A673 (cell line): ENCODE measurements around the gene TMEM43. TPM values are rescaled to one million over a fixed set of nuclear protein-coding genes. Genes with fewer than 3 reads are reported as not detected.
"Not testable (repeated sequence)": the region's sequence is repeated elsewhere in the genome, so short reads cannot be mapped to it uniquely, and the experiment has no call there.

Experiments
- BruUV-seq: library from RNA; stranded (reverse); fragments of 400-500 nt; replicated peaks from 2 replicates; lab custom pipeline; 2021; lab: Mats Ljungman, UMichigan
- CTCF ChIA-PET: fragments of 300-600 bp; sonication (Branson Sonifier 250); formaldehyde crosslinking; loops from one replicate; lab custom pipeline; 2022; ENCODE audit warnings: antibody characterized with exemption; lab: Charles Lee
- POLR2A ChIA-PET: fragments of 300-600 bp; sonication (Branson Sonifier 250); formaldehyde crosslinking; loops from one replicate; lab custom pipeline; 2022; ENCODE audit warnings: antibody characterized with exemption; ENCODE audit not compliant: low non-redundant PET; lab: Charles Lee
- DNase-seq: peaks from one replicate; pipeline ENCODE4 v3.0.0-alpha.2; 2015; ENCODE audit warnings: low spot score
- H3K27ac ChIP-seq: fragments of 200-600 bp; sonication (generic); 2 replicates; pipeline ENCODE4 v1.5.1; 2016; ENCODE audit warnings: mixed run types, low read depth, mild to moderate bottlenecking, mixed read lengths, antibody characterized with exemption, low read length; ENCODE audit not compliant: poor library complexity, severe bottlenecking
- H3K27me3 ChIP-seq: fragments of 200-600 bp; sonication (generic); replicated peaks from 2 replicates; pipeline ENCODE4 v1.6.1; 2017; ENCODE audit warnings: mixed run types, low read depth, mild to moderate bottlenecking, mixed read lengths, antibody characterized with exemption, low read length; ENCODE audit not compliant: insufficient read depth, poor library complexity
- H3K36me3 ChIP-seq: fragments of 200-600 bp; sonication (generic); 2 replicates; pipeline ENCODE4 v1.6.1; 2016; ENCODE audit warnings: mixed run types, mild to moderate bottlenecking, mixed read lengths, antibody characterized with exemption, low read length; ENCODE audit not compliant: insufficient read depth, poor library complexity, severe bottlenecking
- H3K4me1 ChIP-seq: fragments of 200-600 bp; sonication (generic); 2 replicates; pipeline ENCODE4 v1.6.1; 2017; ENCODE audit warnings: mixed run types, mild to moderate bottlenecking, mixed read lengths, antibody characterized with exemption, low read length; ENCODE audit not compliant: insufficient read depth, poor library complexity, severe bottlenecking
- H3K4me3 ChIP-seq: fragments of 200-600 bp; sonication (generic); 2 replicates; pipeline ENCODE4 v1.5.1; 2016; ENCODE audit warnings: low read depth, mixed run types, mild to moderate bottlenecking, mixed read lengths, low read length; ENCODE audit not compliant: poor library complexity, severe bottlenecking
- H3K9me3 ChIP-seq: fragments of 200-600 bp; sonication (generic); 2 replicates; pipeline ENCODE4 v1.6.1; 2016; ENCODE audit warnings: mixed run types, low read depth, mild to moderate bottlenecking, mixed read lengths, antibody characterized with exemption, low read length; ENCODE audit not compliant: poor library complexity, severe bottlenecking
- EZH2 ChIP-seq: fragments of 200-600 bp; sonication (generic); IDR thresholded peaks from 2 replicates; pipeline ENCODE4 v1.6.1; 2017; ENCODE audit warnings: borderline replicate concordance, low read depth, mild to moderate bottlenecking, mixed read lengths, antibody characterized with exemption, low read length; ENCODE audit not compliant: poor library complexity, severe bottlenecking
- intact Hi-C: fragments of 100-400 bp; cut with micrococcal nuclease; formaldehyde crosslinking; loops from one replicate; pipeline ENCODE4 v1.10.0; 2022; ENCODE audit not compliant: unreplicated experiment
- total RNA-seq: library from RNA; stranded (reverse); gene quantifications from 2 replicates; pipeline ENCODE4 v1.2.3, GENCODE V29; 2021
- TF ChIP-seq, protein P1 (sequence below): fragments of 300-800, 200-600 bp; sonication (generic); conservative IDR thresholded peaks from 2 replicates; pipeline ENCODE4 v1.5.1; 2017; ENCODE audit warnings: low read depth, mild to moderate bottlenecking, antibody characterized with exemption, low read length, moderate library complexity, mixed read lengths

The TMEM43 gene
- total RNA-seq, 1 experiment from 2014 or later = 55.6 TPM

DNA sequence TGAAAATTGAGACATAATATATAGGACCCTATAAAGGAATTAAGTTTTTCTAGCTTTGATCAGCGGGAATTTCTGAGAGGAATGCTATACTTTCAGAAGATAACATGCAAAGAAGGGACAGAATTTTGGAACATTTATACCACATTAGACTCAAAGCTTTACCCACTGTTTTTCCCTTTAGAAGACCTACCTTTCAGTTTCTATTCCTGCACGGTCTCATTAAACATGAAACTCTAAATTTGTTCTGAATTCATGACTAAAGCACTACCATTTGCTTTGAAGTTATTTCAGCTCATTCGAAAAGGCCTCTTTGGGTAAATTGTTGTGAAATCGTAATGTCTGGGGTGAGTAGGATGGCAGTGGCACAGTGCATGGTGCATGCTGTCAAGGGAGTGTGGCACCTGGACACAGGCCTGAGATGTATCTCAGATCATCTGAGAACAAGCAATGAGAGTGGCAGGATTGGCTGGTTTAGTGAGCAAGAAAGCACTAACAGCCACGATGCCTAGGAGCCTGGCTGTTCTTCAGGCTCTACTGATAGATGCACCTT, 42.7 kb upstream of the TMEM43 start:
- Histone ChIP-seq H3K36me3 (no peaks in the 10 kb centered on the region), H3K27ac (no peak overlapping the region), H3K27me3 (no peaks in the 10 kb centered on the region), H3K9me3 (no peaks in the 10 kb centered on the region), H3K4me1 (no peaks in the 10 kb centered on the region), H3K4me3 (no peak overlapping the region)
- intact Hi-C loops = no loop called here
- POLR2A ChIA-PET = no interaction called here
- DNase-seq = no peak
- no TSS peak for BruUV-seq
- TF ChIP-seq EZH2 = no peak
- TF ChIP-seq, protein P1, sequence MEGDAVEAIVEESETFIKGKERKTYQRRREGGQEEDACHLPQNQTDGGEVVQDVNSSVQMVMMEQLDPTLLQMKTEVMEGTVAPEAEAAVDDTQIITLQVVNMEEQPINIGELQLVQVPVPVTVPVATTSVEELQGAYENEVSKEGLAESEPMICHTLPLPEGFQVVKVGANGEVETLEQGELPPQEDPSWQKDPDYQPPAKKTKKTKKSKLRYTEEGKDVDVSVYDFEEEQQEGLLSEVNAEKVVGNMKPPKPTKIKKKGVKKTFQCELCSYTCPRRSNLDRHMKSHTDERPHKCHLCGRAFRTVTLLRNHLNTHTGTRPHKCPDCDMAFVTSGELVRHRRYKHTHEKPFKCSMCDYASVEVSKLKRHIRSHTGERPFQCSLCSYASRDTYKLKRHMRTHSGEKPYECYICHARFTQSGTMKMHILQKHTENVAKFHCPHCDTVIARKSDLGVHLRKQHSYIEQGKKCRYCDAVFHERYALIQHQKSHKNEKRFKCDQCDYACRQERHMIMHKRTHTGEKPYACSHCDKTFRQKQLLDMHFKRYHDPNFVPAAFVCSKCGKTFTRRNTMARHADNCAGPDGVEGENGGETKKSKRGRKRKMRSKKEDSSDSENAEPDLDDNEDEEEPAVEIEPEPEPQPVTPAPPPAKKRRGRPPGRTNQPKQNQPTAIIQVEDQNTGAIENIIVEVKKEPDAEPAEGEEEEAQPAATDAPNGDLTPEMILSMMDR = no peak
- CTCF ChIA-PET = no interaction called here

DNA sequence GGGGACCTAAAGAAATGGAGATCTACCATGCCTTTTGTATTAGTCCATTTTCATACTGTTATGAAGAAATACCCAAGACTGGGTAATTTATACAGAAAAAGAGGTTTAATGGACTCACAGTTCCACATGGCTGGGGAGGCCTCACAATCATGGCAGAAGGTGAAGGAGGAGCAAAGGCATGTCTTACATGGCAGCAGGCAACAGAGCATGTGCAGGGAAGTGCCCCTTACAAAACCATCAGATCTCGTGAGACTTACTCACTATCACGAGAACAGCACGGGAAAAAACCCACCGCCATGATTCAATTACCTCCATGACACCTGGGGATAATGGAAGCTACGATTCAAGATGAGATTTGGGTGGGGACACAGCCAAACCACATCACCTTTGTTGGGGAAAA, 37.4 kb upstream of the TMEM43 start:
- DNase-seq, H3K36me3 ChIP-seq, H3K4me1 ChIP-seq, CTCF ChIA-PET, H3K27ac ChIP-seq, H3K9me3 ChIP-seq, H3K4me3 ChIP-seq, H3K27me3 ChIP-seq, intact Hi-C loops, POLR2A ChIA-PET, BruUV-seq: not testable (repeated sequence)

DNA sequence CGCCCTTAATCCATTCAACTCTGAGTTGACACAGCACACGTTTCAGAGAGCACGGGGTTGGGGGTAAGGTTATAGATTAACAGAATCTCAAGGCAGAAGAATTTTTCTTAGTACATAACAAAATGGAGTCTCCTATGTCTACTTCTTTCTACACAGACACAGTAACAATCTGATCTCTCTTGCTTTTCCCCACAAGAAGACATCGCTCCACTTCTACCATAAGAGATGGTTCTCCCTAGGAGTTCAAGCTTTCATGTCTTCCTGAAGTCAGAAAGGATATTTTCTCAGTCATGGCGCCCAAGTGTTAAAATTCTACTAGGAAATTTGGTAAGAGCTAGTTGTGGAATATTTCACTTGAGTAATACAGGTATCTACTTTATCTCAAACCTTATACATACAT, 32.9 kb upstream of the TMEM43 start:
- H3K4me3 ChIP-seq, BruUV-seq, H3K36me3 ChIP-seq, H3K27me3 ChIP-seq, CTCF ChIA-PET, H3K4me1 ChIP-seq, H3K9me3 ChIP-seq, DNase-seq, intact Hi-C loops, POLR2A ChIA-PET, H3K27ac ChIP-seq: not testable (repeated sequence)

DNA sequence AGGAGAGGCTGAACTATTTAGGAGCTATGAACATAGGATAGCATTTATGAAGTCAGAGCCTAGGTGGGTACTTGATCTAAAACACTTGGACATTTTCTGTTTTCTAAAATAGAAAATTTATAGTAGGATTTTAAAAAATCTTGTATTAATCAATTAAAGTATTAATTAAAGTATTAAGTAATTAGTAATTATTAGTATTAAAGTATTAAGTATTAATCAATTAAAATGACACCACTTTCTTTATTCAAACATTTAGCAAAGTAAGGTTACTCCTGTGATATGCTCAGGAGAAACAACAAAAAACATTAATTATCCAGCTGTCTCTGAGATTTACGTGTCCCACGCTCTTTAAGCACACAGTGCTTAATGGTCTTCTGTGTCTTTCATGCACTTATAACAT, 32.4 kb upstream of the TMEM43 start:
- TF ChIP-seq, protein P1 = no peak
- no peak for TF ChIP-seq EZH2
- no peak overlapping the region for H3K4me3 ChIP-seq
- POLR2A ChIA-PET = no interaction called here
- no peaks in the 10 kb centered on the region for H3K36me3 ChIP-seq
- intact Hi-C loops = no loop called here
- DNase-seq = no peak
- H3K9me3 ChIP-seq = peaks cover 4% of the 10 kb centered on the region
- H3K27ac ChIP-seq = no peak overlapping the region
- no TSS peak for BruUV-seq
- CTCF ChIA-PET = no interaction called here
- H3K27me3 ChIP-seq = no peaks in the 10 kb centered on the region
- no peaks in the 10 kb centered on the region for H3K4me1 ChIP-seq
